GM19035 (cell line): ENCODE measurements around the gene CCDC78.
"Not testable (repeated sequence)": the region's sequence is repeated elsewhere in the genome, so short reads cannot be mapped to it uniquely, and the experiment has no call there.

Experiments used
- ATAC-seq: cut with Tn5 transposase; IDR thresholded peaks from one replicate; pipeline ENCODE4 v1.9.1; 2021; ENCODE audit not compliant: unreplicated experiment

The CCDC78 gene

GRCh38 chr16:694863-695354, 31.3 kb downstream of the CCDC78 start:
- no peak for ATAC-seq

- ATAC-seq: no peak
Measured at GRCh38 chr16:694187-694862, 31.9 kb downstream of the CCDC78 start.

DNA sequence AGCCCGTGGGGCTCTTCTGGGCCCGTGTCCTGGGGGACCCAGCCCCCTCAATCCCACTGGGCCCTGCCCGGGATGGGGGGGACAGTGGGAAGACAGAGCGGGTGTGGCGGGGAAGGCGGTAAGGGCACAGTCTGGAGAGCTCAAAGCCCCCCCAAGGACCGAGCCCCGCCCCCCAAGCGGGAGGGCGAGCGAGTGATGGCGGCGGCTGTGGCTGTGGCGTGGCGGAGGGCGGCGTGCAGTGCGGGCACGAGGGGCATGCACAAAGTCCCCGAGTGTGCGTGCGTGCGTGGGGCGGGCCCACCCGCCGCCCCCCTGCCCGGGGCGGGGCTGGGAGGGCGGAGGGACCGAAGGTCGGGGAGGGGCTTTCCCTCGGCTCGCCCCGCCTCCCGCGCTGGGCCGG, 32.5 kb downstream of the CCDC78 start:
- ATAC-seq: no peak

GRCh38 chr16:693364-693763, 32.9 kb downstream of the CCDC78 start:
- no peak for ATAC-seq

- no peak for ATAC-seq
Measured at GRCh38 chr16:692356-693108, 33.7 kb downstream of the CCDC78 start.

- not testable (repeated sequence) for ATAC-seq
Measured at GRCh38 chr16:691242-691641, 35.0 kb downstream of the CCDC78 start.

GRCh38 chr16:689175-689897, 36.9 kb downstream of the CCDC78 start:
- ATAC-seq: no peak

- no peak for ATAC-seq
Measured at GRCh38 chr16:687499-687898, 38.7 kb downstream of the CCDC78 start.

GRCh38 chr16:686459-687260, 39.6 kb downstream of the CCDC78 start:
- no peak for ATAC-seq

DNA sequence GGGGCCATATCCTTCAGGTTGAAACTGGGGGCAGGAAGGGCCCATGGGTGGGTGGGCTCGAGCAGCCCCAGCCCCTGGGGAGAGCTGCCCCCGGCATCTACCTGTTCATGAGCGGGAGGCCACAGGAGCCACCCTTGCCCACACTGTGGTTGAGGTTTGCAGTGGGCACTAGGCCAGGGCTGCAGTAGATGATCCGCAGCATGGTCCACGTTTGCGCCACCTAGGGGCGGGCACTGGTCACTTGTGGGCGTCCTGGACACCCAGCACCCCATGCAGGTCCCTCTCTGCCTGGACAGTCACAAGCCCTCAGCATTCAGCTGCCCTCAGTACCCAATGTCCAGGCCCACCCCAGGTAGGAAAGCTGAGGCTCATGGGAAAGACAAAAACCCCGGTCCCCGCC, 40.3 kb downstream of the CCDC78 start:
- ATAC-seq: no peak

DNA sequence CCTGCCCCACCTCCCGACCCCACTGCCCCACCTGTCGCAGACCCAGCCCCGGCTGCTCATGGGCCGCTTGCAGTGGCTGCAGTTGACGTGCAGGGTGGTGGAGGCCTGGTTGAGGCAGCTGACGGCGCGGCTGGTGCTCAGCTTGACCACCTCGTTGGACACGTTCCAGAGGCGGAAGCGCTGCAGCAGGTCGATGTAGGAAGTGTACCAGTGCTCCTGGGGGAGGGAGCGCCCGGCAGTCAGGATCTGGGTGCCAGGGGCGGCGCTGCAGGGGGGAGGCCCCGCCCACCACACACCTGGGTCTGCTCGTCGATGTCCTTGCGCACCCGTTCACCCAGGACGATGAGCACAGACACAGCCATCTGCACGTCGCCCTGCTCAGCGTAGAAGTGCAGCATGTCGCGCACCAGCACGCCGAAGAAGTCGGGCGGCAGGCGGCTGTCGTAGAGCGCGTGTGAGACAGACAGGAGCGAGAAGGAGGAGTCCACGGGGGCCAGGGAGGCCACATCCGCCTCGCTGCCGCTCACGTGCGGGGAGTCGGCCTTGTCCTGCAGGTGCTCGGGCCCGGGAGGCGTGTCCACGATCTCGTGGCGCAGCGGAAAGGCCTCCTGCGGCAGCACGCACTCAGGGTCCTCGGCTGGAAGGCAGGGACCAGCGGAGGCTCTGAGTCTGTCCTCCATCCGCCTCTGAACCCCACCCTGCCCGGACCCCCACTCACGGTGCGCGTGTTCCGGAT, 41.1 kb downstream of the CCDC78 start:
- ATAC-seq: no peak

DNA sequence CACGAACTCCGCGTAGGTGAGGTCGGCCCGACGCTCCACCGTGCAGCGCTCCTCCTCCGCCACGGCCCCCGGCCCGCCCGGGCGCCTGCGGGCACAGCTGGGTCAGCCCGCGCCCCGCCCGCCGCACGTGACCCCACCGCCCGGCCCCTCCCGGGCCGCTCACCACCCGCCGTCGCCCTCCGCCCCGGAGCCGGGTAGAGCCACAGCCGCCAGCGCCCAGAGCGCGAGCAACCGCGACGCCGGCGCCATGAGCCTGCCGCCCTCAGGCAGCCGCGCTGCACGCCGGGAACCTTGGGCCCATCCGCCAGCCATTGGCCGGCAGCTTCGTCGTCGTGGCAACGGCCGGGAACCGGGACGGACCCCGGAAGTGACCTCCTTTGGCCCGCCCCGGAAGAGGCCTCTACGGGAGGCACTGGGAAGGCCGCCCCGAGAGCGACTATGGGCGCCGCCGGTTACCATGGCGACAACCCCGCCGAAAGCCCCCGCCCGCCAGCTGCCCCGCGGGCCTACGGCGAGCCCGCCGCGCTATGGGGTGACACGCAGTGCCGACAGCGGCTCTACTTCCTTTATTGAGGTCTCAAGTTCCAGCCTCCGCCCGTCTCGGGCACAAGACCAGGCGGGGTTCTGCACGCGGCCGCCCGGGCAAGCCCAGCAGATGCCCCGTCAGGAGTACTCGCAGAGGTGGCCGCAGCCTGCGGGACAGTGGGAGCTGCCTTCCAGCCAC, 42.0 kb downstream of the CCDC78 start, which contains the start of gene JMJD8:
TSS of gene JMJD8 (minus strand) at position 264 of the 724 bp plus-strand sequence. CDS start at position 249, 15 bp downstream.
- ATAC-seq: peak; percentile 57

DNA sequence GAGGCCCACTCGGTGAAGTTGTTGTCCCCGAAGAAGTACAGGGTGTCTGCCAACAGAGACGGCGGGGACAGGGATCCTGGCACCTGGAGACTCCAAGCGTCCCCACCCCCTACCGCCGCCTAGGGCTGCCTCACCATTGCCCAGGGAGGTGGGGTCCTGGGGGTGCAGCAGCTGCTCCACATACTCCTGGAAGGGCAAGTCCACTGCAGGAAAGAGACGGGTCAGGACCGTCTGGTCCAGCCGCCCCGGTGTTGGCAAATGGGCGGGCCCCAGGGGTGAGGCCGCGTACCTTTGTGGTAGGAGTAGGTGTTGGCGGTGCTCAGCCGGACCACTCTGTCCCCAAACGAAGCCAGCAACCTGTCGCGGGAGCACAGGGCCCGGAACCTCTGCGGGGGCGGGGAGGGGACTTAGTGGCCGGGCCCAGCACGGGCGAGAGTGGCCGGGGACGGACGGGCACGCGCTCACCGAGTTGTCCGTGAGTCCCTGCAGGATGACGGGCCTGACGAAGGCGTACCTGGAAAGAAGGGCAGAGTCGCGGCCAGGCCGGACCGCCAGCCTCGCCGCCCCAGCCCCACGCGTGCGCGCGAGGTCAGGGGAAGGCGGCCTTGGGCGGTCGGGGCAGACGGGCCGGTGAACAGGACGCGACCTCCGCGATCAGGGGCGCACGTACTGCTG, 42.7 kb downstream of the CCDC78 start:
- ATAC-seq: no peak

DNA sequence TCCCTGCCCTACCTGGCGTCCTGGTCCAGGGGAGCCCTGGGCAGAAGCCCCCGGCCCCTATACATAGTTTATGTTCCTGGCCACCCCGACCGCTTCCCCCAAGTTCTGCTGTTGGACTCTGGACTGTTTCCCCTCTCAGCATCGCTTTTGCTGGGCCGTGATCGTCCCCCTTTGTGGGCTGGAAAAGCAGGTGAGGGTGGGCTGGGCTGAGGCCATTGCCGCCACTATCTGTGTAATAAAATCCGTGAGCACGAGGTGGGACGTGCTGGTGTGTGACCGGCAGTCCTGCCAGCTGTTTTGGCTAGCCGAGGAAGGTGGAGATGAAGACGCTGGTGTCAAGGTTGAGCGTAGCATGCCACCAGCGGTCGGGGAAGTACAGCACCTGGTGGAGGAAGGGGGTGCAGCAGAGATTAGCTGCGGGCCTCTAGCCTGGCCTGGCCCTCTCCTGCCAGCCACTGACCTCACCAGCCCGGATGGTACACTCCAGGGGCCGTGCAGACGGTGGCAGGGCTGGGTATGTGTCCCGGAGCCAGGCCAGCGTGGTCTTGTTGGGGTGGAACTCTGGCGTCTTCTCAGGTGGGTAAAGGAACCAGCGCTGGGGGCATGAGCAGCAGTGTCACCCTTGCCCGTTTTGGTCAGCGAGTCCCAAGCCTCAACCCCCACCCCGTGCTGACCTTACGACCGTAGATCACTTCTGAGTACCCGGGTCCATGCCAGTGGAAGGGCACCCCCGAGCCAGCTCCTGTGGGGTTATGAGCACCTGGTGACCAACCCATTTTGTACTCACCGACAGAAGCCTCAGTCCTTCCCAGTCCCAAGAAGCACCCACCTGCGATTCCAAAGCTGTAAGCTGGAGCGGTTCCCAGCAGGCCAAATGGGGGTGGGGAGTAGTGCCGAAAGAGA, 43.5 kb downstream of the CCDC78 start:
- no peak for ATAC-seq

DNA sequence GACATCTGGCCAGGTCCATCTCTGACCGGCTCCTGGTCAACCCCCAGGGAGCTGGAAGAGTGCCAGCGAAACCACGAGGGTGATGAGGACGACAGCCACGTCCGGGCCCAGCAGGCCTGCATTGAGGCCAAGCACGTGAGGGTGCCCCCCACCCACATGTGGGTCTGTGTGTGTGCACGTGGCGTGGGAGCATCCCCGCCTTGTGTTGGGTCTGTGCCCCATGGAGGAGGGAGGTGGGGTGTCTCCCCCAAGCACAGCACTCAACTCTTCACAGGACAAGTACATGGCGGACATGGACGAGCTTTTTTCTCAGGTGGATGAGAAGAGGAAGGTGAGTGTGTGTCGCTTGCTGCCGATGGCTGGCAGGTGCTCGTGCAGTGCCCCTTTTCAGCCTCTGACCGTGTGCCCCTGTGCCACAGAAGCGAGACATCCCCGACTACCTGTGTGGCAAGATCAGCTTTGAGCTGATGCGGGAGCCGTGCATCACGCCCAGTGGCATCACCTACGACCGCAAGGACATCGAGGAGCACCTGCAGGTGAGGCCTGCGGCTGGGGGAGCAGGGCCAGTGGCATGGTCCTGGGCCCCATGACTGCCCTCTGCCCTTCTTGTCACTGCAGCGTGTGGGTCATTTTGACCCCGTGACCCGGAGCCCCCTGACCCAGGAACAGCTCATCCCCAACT, 44.4 kb downstream of the CCDC78 start:
- ATAC-seq: no peak

DNA sequence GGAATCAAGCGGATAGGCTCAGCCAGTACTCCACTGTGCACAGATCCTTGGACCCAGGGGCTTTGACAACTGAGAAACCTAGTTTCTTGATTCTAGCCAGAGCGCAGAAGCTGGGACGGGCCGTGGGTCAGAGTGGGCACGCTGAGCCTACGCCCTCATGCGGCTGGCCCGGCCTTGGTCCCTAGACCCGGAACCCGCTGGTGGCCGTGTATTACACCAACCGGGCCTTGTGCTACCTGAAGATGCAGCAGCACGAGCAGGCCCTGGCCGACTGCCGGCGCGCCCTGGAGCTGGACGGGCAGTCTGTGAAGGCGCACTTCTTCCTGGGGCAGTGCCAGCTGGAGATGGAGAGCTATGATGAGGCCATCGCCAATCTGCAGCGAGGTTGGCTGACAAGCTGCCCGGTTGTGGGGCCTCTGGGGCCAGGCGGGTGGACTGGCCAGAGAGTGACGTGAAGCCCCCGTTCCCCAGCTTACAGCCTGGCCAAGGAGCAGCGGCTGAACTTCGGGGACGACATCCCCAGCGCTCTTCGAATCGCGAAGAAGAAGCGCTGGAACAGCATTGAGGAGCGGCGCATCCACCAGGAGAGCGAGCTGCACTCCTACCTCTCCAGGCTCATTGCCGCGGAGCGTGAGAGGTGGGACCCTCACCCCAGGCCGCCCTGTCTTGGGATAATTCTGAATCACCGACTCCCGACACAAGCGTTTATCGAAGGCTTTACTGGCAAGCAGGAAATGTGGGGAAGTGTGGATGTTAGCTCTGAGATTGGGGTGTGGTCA, 45.1 kb downstream of the CCDC78 start:
- no peak for ATAC-seq

GRCh38 chr16:680625-680945, 45.7 kb downstream of the CCDC78 start:
- peak; percentile 1 for ATAC-seq
